AG04450 (cell line): ENCODE measurements around the gene FKRP. TPM values are rescaled to one million over a fixed set of nuclear protein-coding genes. Genes with fewer than 3 reads are reported as not detected.

Experiments used
- CTCF ChIA-PET: fragments of 300-600, 350-600 bp; formaldehyde crosslinking; extraction: SDS; loops from one replicate; lab custom pipeline; 2022; ENCODE audit warnings: antibody characterized with exemption, inconsistent platforms; lab: Charles Lee
- POLR2A ChIA-PET: fragments of 350-600 bp; formaldehyde crosslinking; extraction: SDS; loops from one replicate; lab custom pipeline; 2021; ENCODE audit warnings: antibody characterized with exemption, inconsistent platforms; lab: Yijun Ruan, JAX
- DNase-seq: peaks from one replicate; pipeline ENCODE4 v3.0.0-alpha.2; 2011; ENCODE audit warnings: low read depth, low spot score
- H3K27ac ChIP-seq: one replicate; pipeline ENCODE4 v1.5.1; 2012; ENCODE audit warnings: low read depth, low read length, control low read depth
- H3K27me3 ChIP-seq: one replicate; pipeline ENCODE4 v1.6.0; 2012; ENCODE audit warnings: low read length; ENCODE audit not compliant: control insufficient read depth, insufficient read depth
- H3K4me3 ChIP-seq: 2 replicates; pipeline ENCODE4 v1.5.1; 2011; ENCODE audit warnings: mild to moderate bottlenecking, low read depth, low read length, control low read depth
- H3K9me3 ChIP-seq: 2 replicates; pipeline ENCODE4 v1.5.1; 2012; ENCODE audit warnings: low read length; ENCODE audit not compliant: control insufficient read depth, insufficient read depth
- polyA plus RNA-seq: library from polyadenylated mRNA; depleted of rRNA; stranded (reverse); fragments of >200 nt; gene quantifications from 2 replicates; pipeline ENCODE4 v1.2.3, GENCODE V29; 2011
- TF ChIP-seq, protein P1 (sequence below): IDR thresholded peaks from 2 replicates; pipeline ENCODE4 v1.5.1; 2011; ENCODE audit warnings: low read depth, low read length, control low read depth, inconsistent platforms

The FKRP gene
- polyA plus RNA-seq, 1 experiment, result 12.1 TPM

DNA sequence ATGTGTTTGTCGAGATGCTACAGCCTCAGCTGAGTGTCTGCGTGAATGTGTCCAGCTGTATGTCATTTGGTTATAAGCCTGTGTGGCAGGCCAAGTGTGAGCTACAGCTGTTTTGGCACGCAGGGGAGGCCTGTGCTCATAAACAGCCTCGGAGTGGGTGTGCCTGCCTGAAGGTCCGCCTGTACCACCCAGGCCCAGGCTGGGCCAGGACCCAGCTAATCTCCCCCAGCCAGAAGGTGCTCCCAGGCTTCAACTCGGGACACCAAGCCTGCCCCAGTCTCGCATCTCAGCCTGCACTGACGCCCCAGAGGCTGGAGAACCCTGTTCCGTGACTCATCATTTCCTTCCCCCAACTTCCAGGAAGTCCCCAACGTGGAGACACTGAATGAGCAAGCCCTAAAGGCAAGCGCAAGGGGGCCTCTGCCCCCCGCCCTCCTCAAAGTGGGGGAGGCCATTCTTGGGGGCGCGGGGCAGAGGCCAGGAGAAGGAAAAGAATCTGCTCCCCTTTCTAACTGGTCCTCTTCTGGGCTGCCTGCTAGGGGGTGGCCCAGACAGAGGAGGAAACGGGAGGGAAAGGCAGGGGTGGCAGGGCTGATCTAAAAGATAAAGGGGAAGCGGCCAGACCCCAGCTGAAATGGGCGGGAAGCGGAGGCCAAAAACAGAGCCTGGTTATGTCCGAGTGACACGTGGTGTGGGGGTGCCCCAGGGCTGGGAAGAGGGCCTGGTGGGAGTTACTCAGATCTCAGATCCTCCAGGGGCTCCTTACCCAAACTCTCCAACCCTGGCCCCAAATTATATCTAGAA lies 40.6 kb downstream of the FKRP start:
- Histone ChIP-seq H3K27me3 (no peaks in the 10 kb centered on the region), H3K9me3 (no peaks in the 10 kb centered on the region; the same call in 1 of the 2 replicates), H3K4me3 (peak overlapping the region; percentile 94), H3K27ac (peak overlapping the region; percentile 97)
- ChIA-PET CTCF (interaction anchor here (0.8 to 4.2 kb wide), 2 partner anchors 54 to 204 kb away, joined by 5 to 32 read pairs; no protein-coding TSS in a partner anchor), POLR2A (interaction anchor here (0.6 to 5.0 kb wide), 8 partner anchors 10 to 457 kb away, joined by 3 to 44 read pairs (median 7); no protein-coding TSS in a partner anchor)
- TF ChIP-seq, protein P1, sequence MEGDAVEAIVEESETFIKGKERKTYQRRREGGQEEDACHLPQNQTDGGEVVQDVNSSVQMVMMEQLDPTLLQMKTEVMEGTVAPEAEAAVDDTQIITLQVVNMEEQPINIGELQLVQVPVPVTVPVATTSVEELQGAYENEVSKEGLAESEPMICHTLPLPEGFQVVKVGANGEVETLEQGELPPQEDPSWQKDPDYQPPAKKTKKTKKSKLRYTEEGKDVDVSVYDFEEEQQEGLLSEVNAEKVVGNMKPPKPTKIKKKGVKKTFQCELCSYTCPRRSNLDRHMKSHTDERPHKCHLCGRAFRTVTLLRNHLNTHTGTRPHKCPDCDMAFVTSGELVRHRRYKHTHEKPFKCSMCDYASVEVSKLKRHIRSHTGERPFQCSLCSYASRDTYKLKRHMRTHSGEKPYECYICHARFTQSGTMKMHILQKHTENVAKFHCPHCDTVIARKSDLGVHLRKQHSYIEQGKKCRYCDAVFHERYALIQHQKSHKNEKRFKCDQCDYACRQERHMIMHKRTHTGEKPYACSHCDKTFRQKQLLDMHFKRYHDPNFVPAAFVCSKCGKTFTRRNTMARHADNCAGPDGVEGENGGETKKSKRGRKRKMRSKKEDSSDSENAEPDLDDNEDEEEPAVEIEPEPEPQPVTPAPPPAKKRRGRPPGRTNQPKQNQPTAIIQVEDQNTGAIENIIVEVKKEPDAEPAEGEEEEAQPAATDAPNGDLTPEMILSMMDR, result no peak
- DNase-seq, result peak; percentile 66

DNA sequence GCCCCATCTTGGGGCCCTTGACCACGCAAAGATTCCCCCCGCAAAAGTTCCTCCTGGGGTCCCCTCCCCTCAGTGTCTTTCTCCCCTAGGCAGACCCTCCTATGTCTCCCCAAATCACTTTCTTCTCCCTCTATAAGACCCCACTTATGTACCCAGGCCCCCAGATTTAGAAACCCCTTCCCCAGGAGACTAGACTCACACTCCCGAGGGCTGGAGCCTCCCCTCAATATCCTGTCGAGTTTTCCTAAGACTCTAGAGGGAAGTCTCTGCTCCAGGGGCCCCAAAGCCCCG lies 41.1 kb downstream of the FKRP start:
- CTCF ChIA-PET, result no interaction called here
- Histone ChIP-seq H3K9me3 (no peaks in the 10 kb centered on the region; the same call in 1 of the 2 replicates), H3K27ac (peak overlapping the region; percentile 97), H3K27me3 (no peaks in the 10 kb centered on the region), H3K4me3 (peak overlapping the region; percentile 94)
- TF ChIP-seq, protein P1, result no peak
- POLR2A ChIA-PET, result interaction anchor here (1.8 to 5.0 kb wide), 5 partner anchors 10 to 326 kb away, joined by 4 to 52 read pairs (median 13); partner anchors contain the start of gene ZC3H4
- no peak for DNase-seq

DNA sequence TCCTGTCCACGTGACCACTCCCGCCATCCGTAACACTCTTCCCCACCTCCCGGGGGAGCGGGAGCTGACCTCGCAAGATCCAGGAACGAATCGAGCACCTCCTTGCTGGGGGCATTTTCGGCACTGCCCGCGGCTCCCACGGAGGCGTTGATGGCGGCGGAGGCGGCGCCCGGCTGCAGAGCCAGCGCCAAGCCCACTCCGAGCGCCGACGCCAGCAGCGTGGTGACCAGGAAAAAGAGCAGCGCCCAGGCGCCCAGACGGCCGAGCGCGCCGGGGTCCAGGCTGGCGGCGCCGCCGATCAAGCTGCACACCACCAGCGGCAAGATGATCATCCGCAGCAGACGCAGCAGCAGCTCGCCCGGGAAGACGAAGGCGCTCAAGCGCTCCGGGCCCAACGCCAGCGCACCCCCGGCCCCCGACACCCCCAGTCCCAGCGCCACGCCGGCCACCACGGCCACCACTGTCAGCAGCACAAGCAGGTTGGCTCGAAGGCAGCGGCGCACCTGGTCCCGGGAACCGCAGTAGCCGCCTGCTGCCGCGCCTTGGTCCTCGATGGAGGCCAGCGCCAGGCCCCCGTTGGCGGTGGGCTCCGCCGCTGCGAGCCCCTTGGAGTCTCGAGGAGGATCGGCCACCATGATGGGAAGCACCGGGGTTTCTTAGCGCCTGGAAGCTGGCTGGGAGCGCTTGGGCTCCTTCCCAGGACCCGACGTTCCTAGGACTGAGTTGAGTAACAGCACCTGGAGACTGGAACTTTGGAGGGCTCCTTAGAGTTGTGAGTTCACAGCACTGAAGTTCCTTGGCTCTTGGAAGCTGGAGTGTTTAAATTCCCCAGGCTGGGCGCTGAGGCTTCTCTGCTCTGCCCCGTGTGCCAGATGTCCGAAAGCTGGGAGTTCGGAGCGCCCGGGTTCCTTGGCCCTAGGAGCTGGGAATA lies 41.7 kb downstream of the FKRP start:
- H3K4me3 ChIP-seq, result peak overlapping the region; percentile 94
- no peak for DNase-seq
- TF ChIP-seq, protein P1, result no peak
- ChIA-PET CTCF (no interaction called here), POLR2A (interaction anchor here (0.6 to 5.0 kb wide), 17 partner anchors 7 to 326 kb away, joined by 3 to 52 read pairs (median 5); partner anchors contain the start of genes AP2S1 and ZC3H4)
- H3K27me3 ChIP-seq, result no peaks in the 10 kb centered on the region
- no peaks in the 10 kb centered on the region; the same call in 1 of the 2 replicates for H3K9me3 ChIP-seq
- peak overlapping the region; percentile 97 for H3K27ac ChIP-seq

DNA sequence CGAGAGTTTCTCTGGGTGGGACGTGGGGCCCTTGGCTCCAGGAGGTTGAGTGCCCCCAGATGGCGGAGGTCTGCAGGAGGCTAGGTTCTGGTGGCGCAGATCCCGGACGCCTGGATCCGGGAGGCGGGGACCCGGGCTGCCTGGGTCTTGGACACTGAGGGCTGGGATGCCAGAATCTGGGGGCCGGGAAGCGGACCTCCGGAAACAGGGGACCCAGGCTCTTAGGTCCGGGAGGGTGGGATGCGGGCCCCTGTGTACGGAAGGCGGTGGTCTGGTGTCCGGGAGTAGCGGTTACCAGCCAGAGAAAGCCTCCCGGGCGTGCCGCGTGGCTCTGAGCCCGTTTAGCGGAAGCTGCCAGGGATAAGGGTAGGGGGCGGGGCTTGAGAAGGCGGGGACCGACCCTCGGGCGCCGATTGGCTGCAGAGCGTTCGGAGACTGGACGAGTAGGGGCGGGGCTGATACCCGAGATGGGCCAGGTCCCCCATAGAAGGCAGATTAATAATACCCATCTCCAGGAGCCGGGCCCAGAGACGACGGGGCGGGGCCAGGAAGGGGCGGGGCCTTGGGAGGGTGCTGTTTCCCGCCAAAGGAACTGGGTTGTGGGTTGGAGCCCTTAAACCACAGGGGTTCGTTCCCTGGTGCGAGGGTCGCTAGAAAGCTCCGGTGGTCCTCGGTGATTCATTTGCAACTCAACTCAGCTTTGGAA lies 42.6 kb downstream of the FKRP start, which contains the start of gene SLC1A5:
Gene SLC1A5, minus strand, starts transcription at position 333 of the 706 bp plus-strand sequence. CDS start 629 bp downstream, outside the sequence.
- CTCF ChIA-PET, result interaction anchor here (0.7 kb wide), 1 partner anchor 53 kb away, joined by 4 read pairs; no protein-coding TSS in a partner anchor
- DNase-seq, result peak; percentile 92
- no peaks in the 10 kb centered on the region for H3K27me3 ChIP-seq
- TF ChIP-seq, protein P1, result no peak
- peak within 1 kb of the TSS; percentile 94 for H3K4me3 ChIP-seq
- no peaks in the 10 kb centered on the region; the same call in 1 of the 2 replicates for H3K9me3 ChIP-seq
- H3K27ac ChIP-seq, result peak within 1 kb of the TSS; percentile 97
- POLR2A ChIA-PET, result interaction anchor here (0.5 to 5.0 kb wide), 32 partner anchors 8 to 718 kb away, joined by 3 to 52 read pairs (median 4); partner anchors contain the start of genes AP2S1 and ZC3H4
